HFF-Myc (cell line): Measurements from ENCODE around the gene ZNF765.
A peak's percentile ranks its signal among the peaks of the same experiment; 100 is the strongest.
"Not testable (repeated sequence)": the region's sequence is repeated elsewhere in the genome, so short reads cannot be mapped to it uniquely, and the experiment has no call there.

Source experiments
- DNase-seq: peaks from one replicate; pipeline ENCODE4 v3.0.0-alpha.2; 2011; ENCODE audit warnings: low read depth; ENCODE audit errors: extremely low read depth
- H3K4me3 ChIP-seq: replicated peaks from 2 replicates; pipeline ENCODE4 v1.5.1; 2011; ENCODE audit warnings: low read depth, mild to moderate bottlenecking, control low read depth, low read length
- CTCF ChIP-seq: IDR thresholded peaks from 2 replicates; pipeline ENCODE4 v1.5.1; 2012; ENCODE audit warnings: mild to moderate bottlenecking, low read depth, low read length, control low read depth; ENCODE audit errors: missing control alignments

ZNF765 gene

GRCh38 chr19:53424968-53425597, 30.1 kb downstream of the ZNF765 start:
- peak; percentile 63 for TF ChIP-seq CTCF
- DNase-seq, result peak; percentile 16
- no peak overlapping the region for H3K4me3 ChIP-seq

GRCh38 chr19:53431399-53432087, 36.6 kb downstream of the ZNF765 start, which contains the start of gene ZNF761:
ZNF761 (plus strand) TSS chr19:53431984; CDS start chr19:53447269, 15,285 bp downstream.
- peak; percentile 29 for TF ChIP-seq CTCF
- peak within 1 kb of the TSS; percentile 86 for H3K4me3 ChIP-seq
- peak; percentile 54 for DNase-seq

- no peak for DNase-seq
- H3K4me3 ChIP-seq, result peak overlapping the region; percentile 86
- no peak for TF ChIP-seq CTCF
These were observed 37.2 kb downstream of the ZNF765 start for GRCh38 chr19:53432088-53432661.

GRCh38 chr19:53443809-53444208, 48.9 kb downstream of the ZNF765 start:
- not testable (repeated sequence) for DNase-seq, H3K4me3 ChIP-seq

GRCh38 chr19:53447196-53447595, 52.2 kb downstream of the ZNF765 start:
- not testable (repeated sequence) for DNase-seq, H3K4me3 ChIP-seq

- TF ChIP-seq CTCF, result no peak
- H3K4me3 ChIP-seq, result no peak overlapping the region
- DNase-seq, result no peak
These were observed 60.9 kb downstream of the ZNF765 start for GRCh38 chr19:53455828-53456227.

- not testable (repeated sequence) for DNase-seq, H3K4me3 ChIP-seq
These were observed 65.3 kb downstream of the ZNF765 start for GRCh38 chr19:53460131-53460721.

- no peak for TF ChIP-seq CTCF
- no peak for DNase-seq
- no peak overlapping the region for H3K4me3 ChIP-seq
These were observed 66.9 kb downstream of the ZNF765 start for GRCh38 chr19:53461866-53462265.
